Neural cell (in vitro differentiated cells): ENCODE measurements around the gene SH3YL1.

ENCODE experiments used
- CTCF ChIP-seq: fragments of 450-650 bp; IDR thresholded peaks from 2 replicates; pipeline ENCODE4 v1.5.1; 2014; ENCODE audit warnings: antibody characterized with exemption, mild to moderate bottlenecking, moderate library complexity; ENCODE audit not compliant: poor library complexity, severe bottlenecking
- EP300 ChIP-seq: fragments of 450-650 bp; conservative IDR thresholded peaks from 2 replicates; pipeline ENCODE4 v1.6.1; 2014; ENCODE audit warnings: antibody characterized with exemption, mild to moderate bottlenecking, moderate library complexity; ENCODE audit not compliant: poor library complexity, severe bottlenecking
- EZH2 ChIP-seq: fragments of 200-600, 300-800 bp; shearing (Covaris generic), sonication (generic); IDR thresholded peaks from 2 replicates; pipeline ENCODE4 v1.6.1; 2014; ENCODE audit warnings: antibody characterized with exemption, low read length, borderline replicate concordance, mild to moderate bottlenecking; ENCODE audit not compliant: insufficient read depth, poor library complexity, severe bottlenecking
- MXI1 ChIP-seq: fragments of 450-650 bp; conservative IDR thresholded peaks from 2 replicates; pipeline ENCODE4 v1.6.1; 2014; ENCODE audit warnings: antibody characterized with exemption, mild to moderate bottlenecking; ENCODE audit not compliant: poor library complexity, severe bottlenecking
- POLR2AphosphoS5 ChIP-seq: IDR thresholded peaks from 2 replicates; pipeline ENCODE4 v1.6.1; 2012
- RAD21 ChIP-seq: fragments of 450-650 bp; conservative IDR thresholded peaks from 2 replicates; pipeline ENCODE4 v1.6.1; 2014; ENCODE audit warnings: antibody characterized with exemption, mild to moderate bottlenecking, moderate library complexity
- SMC3 ChIP-seq: fragments of 450-650 bp; conservative IDR thresholded peaks from 2 replicates; pipeline ENCODE4 v1.6.1; 2014; ENCODE audit warnings: antibody characterized with exemption, mild to moderate bottlenecking, moderate library complexity; ENCODE audit not compliant: poor library complexity
- TAF1 ChIP-seq: IDR thresholded peaks from 2 replicates; pipeline ENCODE4 v1.6.1; 2012; ENCODE audit warnings: low read depth
- TF ChIP-seq, protein P1 (sequence below): IDR thresholded peaks from 2 replicates; pipeline ENCODE4 v1.6.1; 2012; ENCODE audit warnings: borderline replicate concordance

DNA sequence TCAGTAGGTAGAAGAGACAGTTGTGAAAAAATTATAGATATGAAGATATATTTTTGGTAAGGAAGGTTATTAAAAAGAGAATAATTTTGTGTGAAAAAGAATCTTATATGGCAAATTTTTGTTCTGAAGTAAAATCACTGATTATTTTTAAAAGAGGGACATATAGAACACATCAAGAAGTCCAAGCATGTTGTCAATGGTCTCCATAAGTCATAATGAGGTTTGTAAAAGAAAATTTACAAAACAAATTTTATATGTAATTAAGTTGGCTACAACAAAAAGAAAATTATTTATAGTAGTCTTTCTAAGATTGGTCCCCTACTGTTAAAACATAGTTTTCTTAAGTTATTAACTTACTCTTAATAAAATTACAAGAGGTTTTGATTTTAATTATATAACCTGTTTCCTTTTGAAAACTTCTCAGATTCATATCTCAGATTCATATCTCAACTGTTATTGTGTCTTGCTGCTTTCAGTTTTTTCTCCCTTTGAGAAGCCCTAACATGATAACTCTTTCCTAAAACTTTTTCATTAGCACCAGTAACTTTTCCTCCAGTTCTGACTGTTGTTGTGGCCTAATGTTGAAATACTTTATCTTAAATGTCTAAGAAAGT lies 81.2 kb downstream of the SH3YL1 start:
- TF ChIP-seq, protein P1, sequence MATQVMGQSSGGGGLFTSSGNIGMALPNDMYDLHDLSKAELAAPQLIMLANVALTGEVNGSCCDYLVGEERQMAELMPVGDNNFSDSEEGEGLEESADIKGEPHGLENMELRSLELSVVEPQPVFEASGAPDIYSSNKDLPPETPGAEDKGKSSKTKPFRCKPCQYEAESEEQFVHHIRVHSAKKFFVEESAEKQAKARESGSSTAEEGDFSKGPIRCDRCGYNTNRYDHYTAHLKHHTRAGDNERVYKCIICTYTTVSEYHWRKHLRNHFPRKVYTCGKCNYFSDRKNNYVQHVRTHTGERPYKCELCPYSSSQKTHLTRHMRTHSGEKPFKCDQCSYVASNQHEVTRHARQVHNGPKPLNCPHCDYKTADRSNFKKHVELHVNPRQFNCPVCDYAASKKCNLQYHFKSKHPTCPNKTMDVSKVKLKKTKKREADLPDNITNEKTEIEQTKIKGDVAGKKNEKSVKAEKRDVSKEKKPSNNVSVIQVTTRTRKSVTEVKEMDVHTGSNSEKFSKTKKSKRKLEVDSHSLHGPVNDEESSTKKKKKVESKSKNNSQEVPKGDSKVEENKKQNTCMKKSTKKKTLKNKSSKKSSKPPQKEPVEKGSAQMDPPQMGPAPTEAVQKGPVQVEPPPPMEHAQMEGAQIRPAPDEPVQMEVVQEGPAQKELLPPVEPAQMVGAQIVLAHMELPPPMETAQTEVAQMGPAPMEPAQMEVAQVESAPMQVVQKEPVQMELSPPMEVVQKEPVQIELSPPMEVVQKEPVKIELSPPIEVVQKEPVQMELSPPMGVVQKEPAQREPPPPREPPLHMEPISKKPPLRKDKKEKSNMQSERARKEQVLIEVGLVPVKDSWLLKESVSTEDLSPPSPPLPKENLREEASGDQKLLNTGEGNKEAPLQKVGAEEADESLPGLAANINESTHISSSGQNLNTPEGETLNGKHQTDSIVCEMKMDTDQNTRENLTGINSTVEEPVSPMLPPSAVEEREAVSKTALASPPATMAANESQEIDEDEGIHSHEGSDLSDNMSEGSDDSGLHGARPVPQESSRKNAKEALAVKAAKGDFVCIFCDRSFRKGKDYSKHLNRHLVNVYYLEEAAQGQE: no peak
- TF ChIP-seq POLR2AphosphoS5 (no peak), CTCF (no peak), TAF1 (no peak), RAD21 (no peak), EZH2 (no peak), EP300 (no peak), SMC3 (no peak), MXI1 (no peak)
